Peyer's patch (tissue), 4 donors: ENCODE measurements around the gene LRRC32. TPM values are rescaled to one million over a fixed set of nuclear protein-coding genes. Genes with fewer than 3 reads are reported as not detected.

Source experiments
- DNase-seq, 3 donors: peaks; one replicate each; pipeline ENCODE4 v3.0.0-alpha.2; 2017 to 2019
- H3K27ac ChIP-seq, 4 donors: fragments of 200-600 bp; sonication (generic); one replicate each; pipeline ENCODE4 v1.5.1; 2016 to 2019
- H3K27me3 ChIP-seq, 2 donors: fragments of 200-600 bp; sonication (generic); one replicate each; pipeline ENCODE4 v1.5.1; 2019
- H3K36me3 ChIP-seq, 3 donors: fragments of 200-600 bp; sonication (generic); one replicate each; pipeline ENCODE4 v1.5.1; 2016 to 2019
- H3K4me1 ChIP-seq, 4 donors: fragments of 200-600 bp; sonication (generic); one replicate each; pipeline ENCODE4 v1.5.1; 2016 to 2019
- H3K4me3 ChIP-seq, 4 donors: fragments of 200-600 bp; sonication (generic); 1 replicate in 3 of 4; 2 replicates in 1 of 4; pipeline ENCODE4 v1.5.1; 2016 to 2019; ENCODE audit warnings: mild to moderate bottlenecking in 1 of 4
- H3K9me3 ChIP-seq, 4 donors: fragments of 200-600 bp; sonication (generic); one replicate each; pipeline ENCODE4 v1.5.1; 2016 to 2019; ENCODE audit warnings: mild to moderate bottlenecking in 1 of 4
- CTCF ChIP-seq, 6 experiments: fragments of 450-650 bp in 4 of 6; fragments of 200-600 bp in 2 of 6; sonication (generic) in 1 of 6; IDR thresholded peaks; one replicate each; pipeline ENCODE4 v1.5.1; 2017 to 2019; ENCODE audit warnings: antibody characterized with exemption in 6 of 6, mild to moderate bottlenecking in 3 of 6, moderate library complexity in 1 of 6
- POLR2A ChIP-seq, 2 donors: fragments of 450-650 bp; IDR thresholded peaks; one replicate each; pipeline ENCODE4 v1.5.1; 2017; ENCODE audit warnings: antibody characterized with exemption in 2 of 2, mild to moderate bottlenecking in 2 of 2, moderate library complexity in 2 of 2
- total RNA-seq, 4 donors: library from RNA; depleted of rRNA; stranded (reverse); fragments of >200 nt; gene quantifications; one replicate each; pipeline ENCODE4 v1.1.0, GENCODE V29; 2016

Gene LRRC32
- total RNA-seq, 4 donors from 2014 or later = 4.0 to 36.7 (median 23.0) TPM

- Histone ChIP-seq H3K36me3 (no peaks in the 10 kb centered on the region), H3K4me1 (peaks cover 0 to 16% (median 11%) of the 10 kb centered on the region in 4 donors), H3K4me3 (no peak overlapping the region), H3K27me3 (no peaks in the 10 kb centered on the region), H3K9me3 (no peaks in the 10 kb centered on the region), H3K27ac (peak overlapping the region in 1 of 4 donors; percentile 39)
- no peak for TF ChIP-seq POLR2A (IDR thresholded peaks at IDR 0.05)
- no peak for TF ChIP-seq CTCF (IDR thresholded peaks at IDR 0.05)
- DNase-seq = no peak
Observed at GRCh38 chr11:76677458-76677765, 6.9 kb upstream of the LRRC32 start.

- TF ChIP-seq CTCF (IDR thresholded peaks at IDR 0.05) (no peak), POLR2A (IDR thresholded peaks at IDR 0.05) (no peak)
- H3K27ac ChIP-seq = peak overlapping the region in 1 of 4 donors; percentile 39
- peaks cover 0 to 21% (median 15%) of the 10 kb centered on the region in 4 donors for H3K4me1 ChIP-seq
- no peaks in the 10 kb centered on the region for H3K9me3 ChIP-seq
- no peaks in the 10 kb centered on the region for H3K27me3 ChIP-seq
- no peak for DNase-seq
- no peaks in the 10 kb centered on the region for H3K36me3 ChIP-seq
- no peak overlapping the region for H3K4me3 ChIP-seq
Observed at GRCh38 chr11:76676636-76677457, 6.3 kb upstream of the LRRC32 start.

- no peaks in the 10 kb centered on the region for H3K9me3 ChIP-seq
- peak in 2 of 3 donors; percentile 65 to 72 for DNase-seq
- TF ChIP-seq CTCF (IDR thresholded peaks at IDR 0.05) (no peak), POLR2A (IDR thresholded peaks at IDR 0.05) (no peak)
- no peak overlapping the region for H3K4me3 ChIP-seq
- no peaks in the 10 kb centered on the region for H3K36me3 ChIP-seq
- no peak overlapping the region for H3K27ac ChIP-seq
- H3K27me3 ChIP-seq = no peaks in the 10 kb centered on the region
- peaks cover 0 to 37% (median 30%) of the 10 kb centered on the region in 4 donors for H3K4me1 ChIP-seq
Observed at GRCh38 chr11:76674517-76675400, 4.2 kb upstream of the LRRC32 start.

GRCh38 chr11:76673176-76674142, 2.9 kb upstream of the LRRC32 start:
- DNase-seq = no peak
- Histone ChIP-seq H3K27ac (peak overlapping the region in 1 of 4 donors; percentile 57), H3K9me3 (no peaks in the 10 kb centered on the region), H3K27me3 (no peaks in the 10 kb centered on the region), H3K36me3 (no peaks in the 10 kb centered on the region), H3K4me3 (no peak overlapping the region), H3K4me1 (peaks cover 0 to 39% (median 30%) of the 10 kb centered on the region in 4 donors)
- no peak for TF ChIP-seq CTCF (IDR thresholded peaks at IDR 0.05)
